ENCODE data around the gene ICE2.

- TF ChIP-seq TSHZ2 (CRISPR knock-in tag; IDR thresholded peaks at IDR 0.05) (no peak), PATZ1 (CRISPR knock-in tag; IDR thresholded peaks at IDR 0.05; ENCODE audit: borderline replicate concordance) (no peak), ZNF70 (CRISPR knock-in tag; IDR thresholded peaks at IDR 0.05) (no peak), RARB (CRISPR knock-in tag; IDR thresholded peaks at IDR 0.05) (no peak), PPARA (CRISPR knock-in tag; IDR thresholded peaks at IDR 0.05; ENCODE audit: borderline replicate concordance) (no peak), ZFP30 (CRISPR knock-in tag; IDR thresholded peaks at IDR 0.05) (no peak), ZNF8 (CRISPR knock-in tag; IDR thresholded peaks at IDR 0.05) (no peak), ISL1 (CRISPR knock-in tag; IDR thresholded peaks at IDR 0.05) (no peak), GLIS3 (CRISPR knock-in tag; IDR thresholded peaks at IDR 0.05) (no peak)
These were observed 60.8 kb downstream of the ICE2 start for GRCh38 chr15:60418096-60418495.
